Measurements from ENCODE around the gene CCT6B. TPM values are rescaled to one million over a fixed set of nuclear protein-coding genes. Genes with fewer than 3 reads are reported as not detected.

The CCT6B gene
- total and polyA plus RNA-seq, 2 of the 13 experiments (the other 11 are each of a cell fraction or from before 2014, with no cell fraction given): 0.41 to 1.4 TPM

GRCh38 chr17:34920676-34921075, 40.6 kb downstream of the CCT6B start:
- DNase-seq (ENCODE audit: low spot score): no peak
- 25% methylated on average over 4 of the region's 4 CpGs for WGBS (ENCODE audit: low lambda C conversion rate)
- ATAC-seq: no peak

More at GRCh38 chr17:34920676-34921075, 40.6 kb downstream of the CCT6B start:
- intact Hi-C loops (cut with micrococcal nuclease; ENCODE audit: unreplicated experiment): no loop called here
- H3K4me1 ChIP-seq (ENCODE audit: insufficient read depth, low read length): no peaks in the 10 kb centered on the region
- H3K27ac ChIP-seq (ENCODE audit: extremely low read length, insufficient read depth, low read length): no peak overlapping the region
- no peaks in the 10 kb centered on the region for H4K20me1 ChIP-seq (ENCODE audit: insufficient read depth, low read length)
- no peak overlapping the region for H2AFZ ChIP-seq (ENCODE audit: low read length)
- no TSS peak for BruUV-seq (replicated peaks)
- H3K9ac ChIP-seq (ENCODE audit: insufficient read depth, low read depth, low read length): no peak overlapping the region
- in situ Hi-C loops (cut with HindIII; ENCODE audit: extremely low pct_ligation_motif_present, low pct_unique_long_range_greater_than_20kb): no loop called here
- no peaks in the 10 kb centered on the region for H3K79me2 ChIP-seq (ENCODE audit: insufficient read depth, low read length)
- H3K4me2 ChIP-seq (ENCODE audit: low read depth, low read length): no peak overlapping the region
- H3K9me3 ChIP-seq (ENCODE audit: low read length): no peaks in the 10 kb centered on the region
- FAIRE-seq: no peak
- H3K27me3 ChIP-seq (ENCODE audit: control insufficient read depth in 1 of 2, insufficient read depth in 2 of 2, low read length in 2 of 2): no peaks in the 10 kb centered on the region
- TF ChIP-seq SRSF4 (IDR thresholded peaks at IDR 0.05; ENCODE audit: low read depth, low read length, poor library complexity, severe bottlenecking) (no peak), RARG (CRISPR knock-in tag; IDR thresholded peaks at IDR 0.05; ENCODE audit: low read depth) (no peak), BATF2 (CRISPR knock-in tag; IDR thresholded peaks at IDR 0.05) (no peak), FOXA3 (CRISPR knock-in tag; IDR thresholded peaks at IDR 0.05) (no peak), TFDP1 (CRISPR knock-in tag; IDR thresholded peaks at IDR 0.05; ENCODE audit: borderline replicate concordance) (no peak), TGIF2 (CRISPR knock-in tag; IDR thresholded peaks at IDR 0.05) (no peak), GMEB2 (CRISPR knock-in tag; IDR thresholded peaks at IDR 0.05; ENCODE audit: low read depth) (no peak), CHD2 (IDR thresholded peaks at IDR 0.05; ENCODE audit: low read depth, low read length) (no peak), ZBTB46 (CRISPR knock-in tag; IDR thresholded peaks at IDR 0.05; ENCODE audit: borderline replicate concordance) (no peak), ZNF580 (CRISPR knock-in tag; IDR thresholded peaks at IDR 0.05; ENCODE audit: borderline replicate concordance, low read depth) (no peak), ZNF639 (CRISPR knock-in tag; conservative IDR thresholded peaks at IDR 0.05) (no peak), MAF1 (CRISPR knock-in tag; IDR thresholded peaks at IDR 0.05; ENCODE audit: borderline replicate concordance) (no peak), PRDM4 (CRISPR knock-in tag; IDR thresholded peaks at IDR 0.05; ENCODE audit: borderline replicate concordance) (no peak)
- no peaks in the 10 kb centered on the region for H3K36me3 ChIP-seq (replicated peaks in 1 of 2; ENCODE audit: control insufficient read depth in 1 of 2, insufficient read depth in 2 of 2, low read length in 2 of 2)
- ChIA-PET CTCF (ENCODE audit: low intra/inter-chr PET ratio, low total read pairs) (no interaction called here), POLR2A (no interaction called here)
- H3K4me3 ChIP-seq (replicated peaks in 1 of 3; ENCODE audit: insufficient read depth in 1 of 3, low read depth in 2 of 3, low read length in 3 of 3): no peak overlapping the region
